NAMALWA (cell line): Measurements from ENCODE around the gene RMDN2.
"Not testable (repeated sequence)": the region's sequence is repeated elsewhere in the genome, so short reads cannot be mapped to it uniquely, and the experiment has no call there.

Experiments used
- DNase-seq: peaks from one replicate; pipeline ENCODE4 v3.0.0-alpha.2; 2015; ENCODE audit warnings: low spot score

RMDN2 gene

DNA sequence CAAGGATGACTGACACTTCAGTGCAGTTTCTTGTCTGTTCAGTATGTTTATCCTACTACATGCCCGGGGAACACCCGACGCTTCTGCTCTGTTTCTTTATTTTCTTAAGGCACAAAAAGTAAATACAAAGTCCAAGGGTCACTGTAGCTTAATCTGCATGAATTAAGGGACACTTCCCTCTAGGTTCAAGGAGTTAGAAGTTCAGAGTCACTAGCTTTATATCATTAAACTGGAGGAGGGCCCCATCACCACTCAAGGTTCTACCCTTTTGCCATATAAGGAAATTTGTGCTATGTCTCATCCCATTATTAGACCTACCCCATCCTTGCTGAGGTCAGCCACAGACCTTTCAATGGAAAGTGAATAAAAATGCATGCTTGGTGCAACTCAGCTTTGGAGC, 27.6 kb upstream of the RMDN2 start:
- DNase-seq = no peak

DNA sequence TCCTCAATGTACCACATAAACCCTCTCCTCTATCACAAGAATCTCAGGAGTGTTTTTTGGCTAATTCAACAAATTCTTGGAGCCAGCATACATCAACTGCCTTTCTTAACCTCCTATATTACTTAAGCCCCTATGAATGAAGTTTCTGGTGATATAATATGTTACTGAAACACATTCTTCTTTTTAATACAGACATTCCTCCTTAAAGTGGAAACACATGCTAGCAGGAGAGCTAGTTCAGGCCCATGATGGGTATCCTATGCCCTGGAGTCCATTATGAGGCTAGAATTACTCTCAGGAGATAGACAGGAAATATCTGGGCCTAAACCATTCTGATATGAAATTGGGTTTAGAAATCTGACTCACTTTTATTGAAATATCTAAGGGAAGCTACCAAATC, 26.6 kb upstream of the RMDN2 start:
- no peak for DNase-seq

DNA sequence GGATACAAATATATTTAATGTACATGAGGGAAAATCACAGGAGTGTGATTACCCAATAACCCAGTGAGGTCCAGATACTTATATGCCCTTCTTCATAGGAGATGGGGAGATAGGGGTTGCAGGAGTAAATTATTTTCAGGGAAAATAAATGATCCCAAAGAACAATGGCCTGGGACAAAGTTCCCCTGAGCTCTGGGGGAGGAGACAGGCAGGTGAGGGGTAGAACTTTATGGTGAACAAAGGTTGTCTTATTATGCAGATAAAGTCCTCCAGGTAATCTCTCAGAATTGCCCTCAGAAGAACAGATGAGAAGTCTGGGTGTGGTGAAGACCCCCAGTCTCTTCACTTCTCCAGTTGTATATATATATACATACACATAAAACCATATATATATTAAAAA, 22.1 kb upstream of the RMDN2 start:
- DNase-seq = no peak

DNA sequence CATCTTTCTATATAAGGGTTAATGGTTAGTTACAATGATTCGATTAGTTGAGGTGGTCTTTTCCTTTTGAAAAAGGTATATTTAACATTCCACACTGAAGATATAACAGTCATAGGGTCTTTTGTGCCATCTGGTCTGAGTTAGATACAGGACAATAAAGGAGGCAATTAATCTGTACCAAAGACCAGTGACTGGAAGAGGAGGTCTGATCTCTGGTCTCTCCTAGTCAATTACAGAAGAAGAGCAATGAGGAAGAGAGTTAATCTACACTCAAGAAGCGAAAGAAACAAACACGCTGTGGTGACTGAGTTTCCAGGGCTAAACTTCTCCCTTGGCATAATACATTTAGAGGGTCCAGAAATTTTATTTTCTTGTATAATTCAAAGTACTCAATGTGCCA, 20.7 kb upstream of the RMDN2 start:
- no peak for DNase-seq

DNA sequence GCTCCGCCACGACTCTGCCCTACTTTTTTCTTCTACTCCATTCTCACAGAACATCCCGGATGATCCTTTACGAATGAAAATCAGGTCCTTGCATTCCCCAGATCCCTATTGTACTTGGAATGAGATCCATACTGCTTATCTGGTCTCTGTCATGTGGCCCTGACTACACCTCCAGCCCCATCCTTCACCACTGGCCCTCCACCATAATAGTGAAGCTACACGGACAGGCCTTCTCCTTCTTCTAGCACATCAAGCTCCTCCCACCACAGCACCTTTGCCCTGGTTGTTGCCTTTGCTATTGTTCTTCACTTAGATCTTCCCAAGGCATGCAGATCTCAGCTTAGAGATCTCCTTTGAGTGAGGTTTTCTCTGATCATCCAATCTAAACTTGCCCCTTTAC, 20.1 kb upstream of the RMDN2 start:
- DNase-seq = no peak

DNA sequence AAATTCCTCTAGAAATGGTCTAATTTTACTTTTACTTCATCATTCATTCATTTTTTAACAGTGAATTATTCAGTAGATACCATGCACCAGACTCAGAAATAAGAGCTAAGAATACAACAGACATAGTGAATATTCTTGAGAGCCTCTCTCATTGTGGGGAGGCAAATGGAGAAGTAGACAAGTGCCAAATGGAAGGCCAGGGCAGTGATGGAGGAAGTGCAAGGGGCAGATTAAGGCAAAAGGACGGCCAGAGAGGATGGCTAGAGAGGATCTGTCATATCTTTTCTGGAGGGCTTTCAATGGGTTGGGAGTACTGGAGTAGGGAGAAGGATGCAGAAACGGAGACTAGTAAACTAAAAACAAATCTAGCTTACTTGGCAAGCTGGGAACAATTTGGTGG, 19.0 kb upstream of the RMDN2 start:
- no peak for DNase-seq

DNA sequence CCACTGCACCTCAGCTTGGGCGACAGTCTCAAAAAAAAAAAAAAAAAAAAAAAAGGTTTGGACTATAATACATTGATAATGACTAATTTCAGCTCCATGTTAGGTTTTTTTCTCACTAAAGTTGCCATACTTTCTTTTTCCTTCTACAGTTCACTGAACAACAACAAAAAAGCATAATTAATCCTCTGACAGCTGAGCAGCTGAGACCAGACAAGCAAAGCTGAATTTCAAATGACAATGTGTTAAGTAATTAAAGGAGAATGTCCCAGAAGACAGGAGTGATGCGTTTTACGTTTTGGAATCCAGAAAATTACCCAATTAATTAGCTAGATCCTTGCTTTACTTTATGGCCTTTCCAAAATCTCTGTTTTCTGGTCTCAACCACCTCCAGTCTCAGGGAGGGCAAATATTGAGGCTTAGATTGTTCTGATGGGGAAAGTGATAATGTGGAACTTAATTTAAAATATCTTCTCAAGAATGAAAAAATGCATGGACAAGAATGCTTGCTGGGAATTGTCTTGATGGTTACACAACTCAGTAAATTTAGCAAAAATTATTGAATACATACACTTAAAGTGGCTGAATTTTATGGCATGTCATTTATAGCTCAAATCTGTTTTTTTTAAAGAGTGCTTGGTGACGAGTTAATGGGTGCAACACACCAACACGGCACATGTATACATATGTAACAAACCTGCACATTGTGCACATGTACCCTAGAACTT, 17.4 kb upstream of the RMDN2 start:
- no peak for DNase-seq

DNA sequence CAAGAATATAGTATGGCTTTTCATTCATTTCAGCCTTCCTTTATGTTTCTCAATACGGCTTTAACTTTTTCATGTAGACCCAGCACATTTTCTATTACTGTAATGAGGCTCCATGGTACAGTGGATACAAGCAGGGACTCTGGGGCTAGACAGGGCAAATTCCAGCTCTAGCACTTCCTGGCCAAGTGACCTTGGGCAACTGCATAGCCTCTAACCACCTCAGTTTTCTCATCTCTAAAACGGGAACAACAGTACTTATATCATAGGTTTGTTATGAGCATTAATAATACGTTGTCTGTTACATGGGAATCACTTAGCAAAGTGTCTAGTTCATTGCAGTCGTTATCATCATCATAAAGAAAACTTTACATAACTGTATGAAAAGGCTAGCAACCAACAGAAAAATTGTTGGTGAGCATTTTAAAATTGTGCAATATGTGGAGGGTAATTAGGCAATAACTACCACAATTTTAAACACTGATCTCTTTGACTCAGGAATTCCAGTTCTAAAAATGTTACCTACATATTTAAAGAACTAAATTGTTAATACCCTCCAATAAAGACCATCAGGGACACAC, 13.7 kb upstream of the RMDN2 start:
- DNase-seq = no peak

DNA sequence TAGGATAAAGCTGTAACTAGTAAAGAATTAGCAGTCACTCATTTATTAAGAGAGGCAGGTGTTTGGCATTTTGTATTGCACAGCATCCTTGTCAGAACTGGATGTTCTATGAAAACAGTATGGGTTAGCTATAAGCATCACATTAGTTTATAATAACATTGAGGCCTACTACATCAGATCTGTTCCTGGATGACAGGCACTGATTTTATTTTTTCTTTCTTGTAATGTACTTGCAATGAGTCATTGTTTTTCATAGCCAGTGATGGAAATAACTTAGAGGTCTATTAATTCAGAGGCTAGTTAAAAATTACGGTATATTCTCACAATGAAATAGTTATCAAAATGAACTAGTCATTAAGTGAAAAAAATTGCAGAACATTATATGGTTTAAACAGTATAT, 13.0 kb upstream of the RMDN2 start:
- no peak for DNase-seq

DNA sequence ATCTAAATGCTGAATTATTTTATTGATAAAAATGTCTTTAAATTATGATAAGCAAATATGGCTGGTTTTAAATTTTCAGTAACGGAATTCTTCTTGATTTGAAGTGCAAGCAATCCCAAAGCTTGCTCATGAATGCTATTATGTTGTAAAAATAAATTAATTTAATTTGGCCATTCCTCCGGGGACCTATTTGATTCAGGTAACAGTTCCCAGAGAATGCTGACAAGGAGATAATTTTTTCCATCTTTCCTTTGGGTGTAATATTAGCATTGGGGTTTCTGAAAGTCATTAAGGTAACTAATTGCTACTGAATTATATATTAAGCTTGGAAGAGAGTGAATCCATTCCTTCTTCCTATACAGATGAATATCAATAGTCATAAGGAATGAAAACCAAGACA, 12.5 kb upstream of the RMDN2 start:
- no peak for DNase-seq

DNA sequence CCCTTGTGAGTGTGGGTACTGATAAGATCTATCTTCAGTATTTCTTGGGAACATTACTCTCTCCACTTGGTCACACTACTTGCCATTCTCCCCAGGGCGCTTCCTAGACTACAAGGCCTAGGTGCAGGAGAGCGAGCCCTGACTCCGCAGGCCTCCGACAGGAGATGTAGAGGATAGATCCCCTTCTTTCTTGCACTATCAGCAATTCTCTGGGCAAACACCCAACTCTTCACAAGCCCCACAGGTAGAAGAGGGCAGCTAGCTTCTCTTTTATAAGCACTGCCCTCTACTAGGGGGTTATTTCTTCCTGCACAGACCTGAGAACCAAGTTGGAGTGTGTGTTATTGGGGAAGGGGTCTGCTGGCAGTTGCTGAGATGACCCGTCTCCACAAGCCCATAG, 10.7 kb upstream of the RMDN2 start:
- DNase-seq = no peak

DNA sequence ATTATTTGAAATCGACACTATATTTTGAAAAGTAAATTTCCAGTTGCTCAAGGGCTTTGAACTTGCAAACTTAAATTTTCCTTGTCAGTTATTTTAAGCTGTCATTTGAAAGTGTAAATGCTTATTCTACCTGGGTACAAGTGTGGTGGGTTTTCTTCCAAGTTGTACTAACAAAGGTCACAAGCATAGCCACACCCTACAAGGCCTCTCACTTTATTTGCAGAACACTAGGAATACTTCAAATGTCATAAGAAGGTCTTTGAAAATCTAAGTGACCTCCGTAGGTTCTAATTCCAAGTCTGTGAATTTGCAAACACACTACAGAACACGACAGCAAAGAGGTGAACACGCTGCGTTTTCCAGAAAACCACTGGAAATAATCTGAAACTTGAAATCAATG, 9.3 kb upstream of the RMDN2 start:
- DNase-seq = no peak

DNA sequence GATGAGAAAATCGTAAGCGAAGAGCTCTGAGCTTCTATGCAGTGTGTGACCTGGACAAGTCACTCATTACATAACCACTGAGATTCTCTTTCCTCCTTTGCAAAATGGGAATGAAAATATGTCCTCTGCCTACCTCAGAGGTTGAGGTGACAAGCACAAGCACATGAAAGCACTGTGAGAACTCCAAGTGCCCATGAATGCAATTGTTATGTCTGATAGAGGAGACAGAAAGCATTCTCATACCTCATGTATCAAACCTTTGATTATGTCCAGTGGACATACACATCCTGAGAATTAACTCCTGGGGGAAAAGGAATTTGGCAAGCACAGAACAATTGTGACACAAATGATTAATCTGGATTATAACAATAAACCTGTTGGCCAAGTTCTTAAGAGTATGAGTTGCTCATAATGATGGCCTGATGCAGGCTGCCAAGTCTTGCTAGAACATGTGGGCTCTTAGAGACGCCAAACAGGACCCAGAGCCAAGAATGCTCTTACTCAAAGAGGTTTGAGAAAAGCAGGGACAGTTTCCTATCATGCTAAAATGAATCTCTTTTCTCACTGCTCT, 8.5 kb upstream of the RMDN2 start:
- DNase-seq = no peak

DNA sequence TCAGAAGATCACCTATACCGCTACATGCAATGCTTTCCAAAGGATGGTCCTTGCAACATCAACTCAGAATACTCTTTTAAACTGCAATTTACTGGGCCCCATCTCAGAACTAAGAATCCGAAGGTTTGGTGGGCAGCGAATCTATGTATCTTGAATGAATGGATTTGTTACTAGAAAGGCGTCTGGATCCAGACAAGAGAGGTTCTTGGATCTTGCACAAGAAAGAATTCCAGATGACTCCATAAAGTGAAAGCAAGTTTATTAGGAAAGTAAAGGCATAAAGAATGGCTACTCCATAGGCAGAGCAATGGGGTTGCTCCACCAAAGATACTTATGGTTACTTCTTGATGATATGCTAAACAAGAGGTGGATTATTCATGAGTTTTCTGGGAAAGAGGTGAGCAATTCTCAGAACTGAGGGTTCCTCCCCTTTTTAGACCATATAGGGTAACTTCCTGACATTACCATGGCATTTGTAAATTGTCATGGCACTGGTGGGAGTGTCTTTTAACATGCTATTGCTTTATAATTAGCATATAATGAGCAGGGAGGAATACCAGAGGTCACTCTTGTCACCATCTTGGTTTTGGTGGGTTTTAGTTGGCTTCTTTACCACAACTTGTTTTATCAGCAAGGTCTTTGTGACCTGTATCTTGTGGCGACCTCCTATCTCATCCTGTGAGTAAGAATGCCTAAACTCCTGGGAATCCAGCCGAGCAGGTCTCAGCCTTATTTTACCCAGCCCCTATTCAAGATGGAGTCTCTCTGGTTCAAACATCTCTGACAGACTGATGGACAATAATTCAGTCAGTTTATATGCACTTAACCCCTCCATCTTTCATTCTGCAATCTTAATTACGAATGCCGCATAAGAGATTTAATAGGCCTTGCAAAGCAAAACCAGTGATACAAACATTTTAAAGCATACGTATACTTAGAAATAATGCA, 7.5 kb upstream of the RMDN2 start:
- no peak for DNase-seq

DNA sequence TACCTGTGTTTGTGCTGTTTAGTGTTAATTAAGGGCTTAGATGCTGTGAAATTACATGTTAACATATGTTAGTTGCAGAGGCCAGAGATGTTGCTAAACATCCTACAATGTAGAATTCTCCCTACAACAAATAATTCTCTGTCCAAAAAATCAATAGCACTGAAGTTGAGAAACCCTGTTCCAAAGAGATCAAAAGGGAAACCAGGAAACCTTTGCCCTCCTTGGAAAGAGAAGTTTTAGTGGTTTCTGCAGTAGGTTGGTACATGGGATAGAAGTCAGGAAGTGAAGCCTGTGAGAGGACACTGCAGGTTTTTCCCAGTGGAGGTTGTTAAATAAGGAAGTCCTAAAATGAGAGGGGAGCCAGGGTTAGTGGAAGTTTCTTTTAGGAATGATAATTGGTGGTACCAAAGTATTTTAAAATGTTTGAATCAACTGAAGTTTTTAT, 6.3 kb upstream of the RMDN2 start:
- DNase-seq = no peak

DNA sequence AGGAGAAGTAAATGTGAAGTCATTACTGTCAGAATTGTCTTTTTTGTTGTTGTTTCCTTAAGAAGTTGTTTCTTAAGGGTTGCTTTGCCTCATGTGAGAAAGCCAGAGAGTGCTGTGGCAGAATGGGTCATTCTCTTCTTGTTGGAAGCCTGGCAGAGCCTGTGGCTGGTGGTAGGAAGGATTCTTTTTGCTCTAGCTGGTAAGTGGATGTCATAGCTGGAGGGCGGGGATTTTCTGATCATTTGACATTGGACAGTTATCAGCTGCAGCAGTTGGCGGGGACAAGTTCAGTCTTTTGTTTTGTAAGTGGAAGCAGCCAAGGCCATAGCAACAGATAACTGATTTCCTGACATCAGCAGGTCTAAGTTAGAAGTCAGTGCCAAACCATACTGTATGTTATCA, 5.5 kb upstream of the RMDN2 start:
- no peak for DNase-seq

DNA sequence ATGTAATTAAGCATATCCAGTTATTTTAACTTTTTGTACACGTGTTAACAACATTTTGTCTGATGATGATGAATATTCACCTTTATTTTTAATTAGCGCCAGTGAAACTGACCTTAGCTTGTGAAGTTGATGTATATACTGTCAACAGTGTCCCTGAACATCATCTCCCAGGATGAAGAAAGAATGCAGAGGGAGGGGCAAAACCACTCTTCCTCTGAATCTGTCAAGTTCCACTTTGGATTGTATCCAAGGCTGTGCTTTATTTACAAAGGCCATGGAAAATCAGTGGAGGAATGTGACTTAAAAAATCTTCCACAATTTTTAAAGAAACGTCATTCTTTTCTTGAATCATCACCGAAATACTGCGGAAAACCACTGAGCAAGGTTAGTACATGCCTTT, 4.5 kb upstream of the RMDN2 start:
- DNase-seq = no peak

DNA sequence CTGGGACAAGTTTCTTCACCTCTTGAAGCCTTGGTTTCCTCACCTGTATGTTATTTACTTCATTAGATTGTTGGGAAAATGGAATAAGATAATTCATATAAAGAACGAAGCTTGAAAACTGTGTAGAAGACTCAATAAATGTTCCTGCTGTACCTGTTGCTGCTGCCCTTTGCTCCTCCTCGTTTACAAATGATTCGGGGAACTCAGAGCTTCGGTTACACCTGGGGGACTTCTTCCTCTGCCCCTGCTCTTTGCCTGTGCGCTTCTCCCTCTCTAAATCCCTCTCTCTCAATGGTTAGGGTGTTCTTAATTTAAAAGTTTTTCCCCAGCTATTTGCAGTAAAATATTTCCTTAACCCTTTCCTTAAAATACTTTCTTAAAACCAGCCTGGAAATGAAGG, 3.3 kb upstream of the RMDN2 start:
- DNase-seq = no peak

DNA sequence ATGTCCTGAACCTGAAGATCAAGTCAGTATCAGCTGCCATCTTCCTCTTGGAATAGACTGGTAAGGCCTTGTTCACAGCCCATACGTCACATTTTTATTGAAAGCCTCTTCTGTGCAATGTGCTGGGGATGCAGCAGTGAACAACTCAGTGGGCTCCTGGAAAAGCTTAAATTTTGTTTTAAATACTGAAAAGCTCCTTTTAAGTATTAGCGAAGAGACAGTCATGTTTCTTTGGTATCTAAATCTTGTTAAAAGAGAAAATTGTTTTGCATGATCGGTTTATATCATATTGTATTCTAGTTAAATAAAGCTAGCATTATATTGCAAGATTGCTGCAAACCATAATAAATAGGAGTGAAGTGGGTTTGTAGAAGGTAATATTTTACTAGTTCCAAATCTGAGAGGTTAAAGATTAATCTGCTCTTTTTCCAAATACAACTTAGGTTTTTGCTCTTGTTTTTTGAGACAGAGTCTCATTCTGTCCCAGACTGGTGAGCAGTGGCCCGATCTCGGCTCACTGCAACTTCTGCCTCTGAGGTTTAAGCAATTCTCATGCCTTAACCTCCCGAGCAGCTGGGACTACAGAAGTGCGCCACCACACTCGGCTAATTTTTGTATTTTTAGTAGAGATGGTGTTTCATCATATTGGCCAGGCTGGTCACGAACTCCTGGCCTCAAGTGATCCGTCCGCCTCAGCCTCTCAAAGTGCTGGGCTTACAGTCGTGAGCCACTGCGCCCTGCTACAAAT, 1.6 kb upstream of the RMDN2 start:
- DNase-seq = no peak

DNA sequence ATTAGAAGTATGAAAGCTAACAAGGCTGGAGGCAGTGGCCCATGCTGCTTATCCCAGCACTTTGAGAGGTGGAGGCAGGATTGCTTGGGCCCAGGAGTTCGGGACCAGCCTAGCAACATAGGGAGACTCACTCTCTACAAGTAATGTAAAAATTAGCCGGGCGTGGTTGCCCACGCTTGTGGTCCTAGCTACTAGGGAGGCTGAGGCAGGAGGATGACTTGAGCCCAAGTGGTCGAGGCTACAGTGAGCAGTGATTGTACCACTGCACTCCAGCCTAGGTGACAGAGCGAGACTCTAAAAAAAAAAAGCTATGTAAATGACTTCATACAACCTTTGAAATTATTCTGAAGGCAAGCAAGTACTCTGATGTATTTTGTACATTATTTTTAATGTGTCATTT, 1.5 kb downstream of the RMDN2 start:
- DNase-seq = no peak

DNA sequence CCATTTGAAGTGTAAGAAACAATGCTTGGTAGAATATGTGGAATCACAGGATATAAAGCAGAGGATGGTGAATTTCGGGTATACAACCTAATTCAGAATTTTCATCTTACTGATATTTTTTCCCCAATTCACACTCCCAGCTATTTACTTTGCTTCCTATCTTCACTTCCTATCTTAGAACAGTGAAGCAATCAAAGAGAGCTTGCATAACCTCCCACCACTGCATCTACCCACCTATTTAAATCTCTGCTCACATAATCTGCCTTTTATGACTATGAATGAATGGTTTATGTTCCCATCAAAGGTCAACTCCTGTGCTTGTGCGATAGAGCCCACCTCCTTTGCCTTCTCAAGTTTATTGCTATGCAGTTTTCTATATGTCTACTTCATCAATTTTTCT, 3.3 kb downstream of the RMDN2 start:
- no peak for DNase-seq

DNA sequence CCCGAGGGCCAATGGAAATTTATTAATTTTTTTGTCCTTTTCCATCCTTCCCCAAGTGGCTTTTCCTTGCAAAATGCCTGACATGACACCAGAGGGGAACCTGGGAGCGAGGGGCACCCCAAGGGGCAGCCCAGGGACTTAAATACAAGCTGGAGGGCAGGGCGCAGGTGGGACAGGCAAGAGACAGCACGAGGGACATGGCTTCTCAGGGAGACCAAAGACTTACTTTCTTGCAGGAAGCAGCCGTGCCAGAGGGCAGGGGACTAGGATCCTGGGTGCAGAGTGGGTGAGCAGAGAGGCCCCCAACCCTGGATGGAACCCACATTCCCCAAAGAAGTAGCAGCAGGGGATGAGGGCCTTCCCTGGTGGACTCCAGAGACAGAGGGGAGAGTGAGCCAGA, 5.3 kb downstream of the RMDN2 start:
- DNase-seq = not testable (repeated sequence)
